ENCODE measurements around the gene FBXL7.

Gene FBXL7

DNA sequence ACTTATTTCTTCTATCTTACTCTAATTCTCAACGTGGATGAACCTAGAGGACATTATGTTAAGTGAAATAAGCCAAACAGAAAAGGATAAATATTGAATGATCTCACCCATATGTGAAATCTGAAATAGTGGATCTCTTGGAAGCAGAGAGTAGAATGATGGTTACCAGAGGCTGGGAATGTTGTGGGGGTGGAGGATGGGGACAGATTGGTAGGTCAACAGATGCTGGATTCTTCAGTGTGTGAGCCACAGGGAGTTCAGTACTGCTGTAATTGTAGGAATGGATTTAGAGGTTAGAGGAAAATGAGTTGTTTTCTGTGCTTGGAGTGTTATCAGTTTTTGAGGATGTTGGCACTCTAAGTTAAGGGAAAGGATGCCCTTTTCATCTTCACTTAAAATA, 190.6 kb downstream of the FBXL7 start:
- Histone ChIP-seq H3K9me3 (no peaks in the 10 kb centered on the region), H3K27me3 (no peaks in the 10 kb centered on the region), H3K4me1 (no peaks in the 10 kb centered on the region), H3K9ac (no peak overlapping the region), H3K4me3 (no peak overlapping the region), H3K36me3 (no peaks in the 10 kb centered on the region), H3K4me2 (no peak overlapping the region), H3K27ac (no peak overlapping the region), H4K20me1 (no peaks in the 10 kb centered on the region)
- no peak for TF ChIP-seq Cebpa-rat (IDR thresholded peaks at IDR 0.05)

DNA sequence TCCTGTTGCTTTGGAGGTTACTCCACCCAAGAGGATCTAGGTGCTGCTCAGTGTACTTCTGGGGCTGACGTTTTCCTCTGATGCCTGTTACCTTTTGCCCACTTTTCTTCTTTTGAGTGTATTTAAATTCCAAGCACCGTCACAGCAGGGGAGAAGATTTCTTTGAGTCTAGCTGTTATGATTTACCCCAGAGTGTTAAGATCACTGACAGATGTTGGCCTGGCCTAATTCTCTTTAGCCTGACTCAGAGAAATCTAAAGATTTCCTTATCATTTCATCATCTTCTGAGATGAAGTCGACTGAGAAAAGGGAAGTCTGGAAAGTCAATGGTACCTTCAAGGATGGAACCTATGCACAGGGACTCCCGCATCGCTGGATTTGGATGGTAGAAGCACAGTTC, 191.5 kb downstream of the FBXL7 start:
- Histone ChIP-seq H3K27ac (no peak overlapping the region), H3K4me1 (no peaks in the 10 kb centered on the region), H4K20me1 (no peaks in the 10 kb centered on the region), H3K36me3 (no peaks in the 10 kb centered on the region), H3K4me3 (no peak overlapping the region), H3K27me3 (no peaks in the 10 kb centered on the region), H3K9ac (no peak overlapping the region), H3K9me3 (no peaks in the 10 kb centered on the region), H3K4me2 (no peak overlapping the region)
- TF ChIP-seq Cebpa-rat (IDR thresholded peaks at IDR 0.05): no peak

DNA sequence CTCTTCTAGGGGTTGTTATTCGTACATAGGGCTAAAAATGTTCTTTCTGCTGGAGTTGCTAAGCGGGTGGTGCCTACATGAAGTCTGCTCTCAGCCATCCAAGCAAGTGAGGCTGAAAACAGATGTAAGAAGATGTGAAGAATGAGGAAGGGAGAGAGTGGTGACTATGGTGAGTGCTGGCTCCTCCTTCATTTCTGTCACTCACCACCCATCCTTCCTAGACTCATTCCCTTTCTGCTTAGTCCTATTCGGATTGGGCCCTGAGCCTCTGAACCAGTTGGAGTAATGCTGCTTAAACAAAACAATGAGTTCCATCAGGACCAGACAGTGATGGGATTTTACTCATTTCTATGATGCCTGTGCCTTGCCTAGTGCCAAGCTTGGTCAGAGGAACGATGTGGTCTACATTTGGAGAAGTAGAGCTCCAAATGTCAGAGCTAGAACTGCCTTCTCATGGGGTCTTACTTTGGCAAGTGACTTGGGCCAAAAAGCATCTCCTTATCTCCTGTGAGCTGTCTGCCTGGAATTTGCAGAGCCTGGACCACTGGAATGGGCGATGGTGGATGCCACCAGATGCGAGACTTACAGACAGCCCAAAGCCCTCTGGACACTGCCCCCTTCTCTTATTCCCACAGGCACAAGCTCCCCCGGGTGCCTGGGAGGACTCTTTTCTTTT, 192.9 kb downstream of the FBXL7 start:
- H3K4me3 ChIP-seq: no peak overlapping the region
- no peak for TF ChIP-seq Cebpa-rat (IDR thresholded peaks at IDR 0.05)
- H3K36me3 ChIP-seq: no peaks in the 10 kb centered on the region
- H3K27me3 ChIP-seq: no peaks in the 10 kb centered on the region
- no peaks in the 10 kb centered on the region for H3K9me3 ChIP-seq
- no peak overlapping the region for H3K9ac ChIP-seq
- H3K27ac ChIP-seq: no peak overlapping the region
- no peaks in the 10 kb centered on the region for H3K4me1 ChIP-seq
- no peak overlapping the region for H3K4me2 ChIP-seq
- H4K20me1 ChIP-seq: no peaks in the 10 kb centered on the region

DNA sequence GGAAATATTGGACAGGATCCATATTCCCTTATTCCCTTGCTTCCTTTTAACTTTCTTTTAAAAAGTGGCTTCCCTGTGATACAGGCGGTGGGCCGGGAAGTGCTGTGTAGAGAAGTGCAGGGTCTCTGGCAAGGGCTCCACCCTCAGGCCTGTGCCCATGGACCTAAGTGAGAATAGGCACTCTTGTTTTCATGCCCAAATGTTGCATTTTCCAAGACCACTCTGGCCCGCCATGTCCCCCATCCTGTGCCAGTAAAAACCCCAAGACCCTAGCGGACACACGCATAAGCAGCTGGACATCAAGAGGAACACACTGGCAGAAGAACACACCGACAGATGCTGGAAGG, 193.4 kb downstream of the FBXL7 start:
- Histone ChIP-seq H3K9me3 (no peaks in the 10 kb centered on the region), H3K9ac (no peak overlapping the region), H3K4me1 (no peaks in the 10 kb centered on the region), H3K4me3 (no peak overlapping the region), H3K36me3 (no peaks in the 10 kb centered on the region), H4K20me1 (no peaks in the 10 kb centered on the region), H3K27me3 (no peaks in the 10 kb centered on the region), H3K4me2 (no peak overlapping the region), H3K27ac (no peak overlapping the region)
- no peak for TF ChIP-seq Cebpa-rat (IDR thresholded peaks at IDR 0.05)

DNA sequence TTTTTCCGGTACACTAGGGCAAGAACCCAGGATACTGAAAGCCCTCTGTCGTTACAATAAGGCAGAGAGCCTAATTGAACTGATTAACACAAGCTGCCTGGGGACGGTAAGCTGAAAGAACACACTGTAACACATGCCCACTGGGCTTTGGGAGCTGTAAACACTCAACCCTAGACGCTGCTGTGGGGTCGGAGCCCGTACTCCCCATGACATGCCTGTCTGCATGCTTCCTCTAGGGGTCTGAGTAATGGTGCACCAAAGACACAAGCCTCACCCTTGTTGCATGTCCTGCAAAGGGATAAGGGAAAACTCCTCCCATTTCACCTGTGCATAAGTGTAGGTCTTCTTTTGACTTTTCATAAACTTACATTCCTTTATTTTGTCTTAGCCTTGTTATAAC, 194.0 kb downstream of the FBXL7 start:
- no peak overlapping the region for H3K27ac ChIP-seq

DNA sequence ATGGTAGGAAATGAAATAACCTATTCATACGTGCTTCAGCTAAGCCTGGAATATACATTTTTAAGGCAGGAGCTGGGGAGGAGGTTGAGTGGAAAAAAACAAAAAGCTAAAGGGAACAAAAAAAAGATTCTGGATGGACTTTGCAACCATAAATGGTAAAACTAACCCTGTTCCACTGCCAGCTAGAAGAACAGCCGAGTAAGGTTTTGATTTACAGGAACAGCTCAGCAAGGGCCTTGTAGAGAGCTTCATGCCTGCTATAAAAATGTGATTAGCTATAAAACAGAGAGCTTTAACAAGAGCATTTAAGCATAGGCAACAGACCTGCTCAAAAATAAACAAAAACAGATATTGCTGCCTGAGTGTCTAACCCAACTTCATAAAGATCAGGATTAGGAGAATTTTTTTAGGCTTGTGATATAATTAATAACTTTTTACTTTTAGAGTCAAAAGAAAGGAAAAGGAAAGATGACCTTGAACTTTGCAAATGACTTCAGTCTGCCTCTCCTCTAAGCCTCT, 194.8 kb downstream of the FBXL7 start:
- no peak overlapping the region for H3K4me3 ChIP-seq
- H3K4me1 ChIP-seq: no peaks in the 10 kb centered on the region
- H3K4me2 ChIP-seq: no peak overlapping the region
- no peaks in the 10 kb centered on the region for H3K9me3 ChIP-seq
- TF ChIP-seq Cebpa-rat (IDR thresholded peaks at IDR 0.05): no peak
- no peak overlapping the region for H3K9ac ChIP-seq
- no peaks in the 10 kb centered on the region for H3K36me3 ChIP-seq
- no peak overlapping the region for H3K27ac ChIP-seq
- no peaks in the 10 kb centered on the region for H3K27me3 ChIP-seq
- no peaks in the 10 kb centered on the region for H4K20me1 ChIP-seq

More for the DNA sequence above, 194.0 kb downstream of the FBXL7 start:
- Histone ChIP-seq H3K4me1 (no peaks in the 10 kb centered on the region), H3K27me3 (no peaks in the 10 kb centered on the region), H3K4me3 (no peak overlapping the region), H3K4me2 (no peak overlapping the region), H3K36me3 (no peaks in the 10 kb centered on the region), H3K9me3 (no peaks in the 10 kb centered on the region), H3K9ac (no peak overlapping the region), H4K20me1 (no peaks in the 10 kb centered on the region)
- TF ChIP-seq Cebpa-rat (IDR thresholded peaks at IDR 0.05): no peak

DNA sequence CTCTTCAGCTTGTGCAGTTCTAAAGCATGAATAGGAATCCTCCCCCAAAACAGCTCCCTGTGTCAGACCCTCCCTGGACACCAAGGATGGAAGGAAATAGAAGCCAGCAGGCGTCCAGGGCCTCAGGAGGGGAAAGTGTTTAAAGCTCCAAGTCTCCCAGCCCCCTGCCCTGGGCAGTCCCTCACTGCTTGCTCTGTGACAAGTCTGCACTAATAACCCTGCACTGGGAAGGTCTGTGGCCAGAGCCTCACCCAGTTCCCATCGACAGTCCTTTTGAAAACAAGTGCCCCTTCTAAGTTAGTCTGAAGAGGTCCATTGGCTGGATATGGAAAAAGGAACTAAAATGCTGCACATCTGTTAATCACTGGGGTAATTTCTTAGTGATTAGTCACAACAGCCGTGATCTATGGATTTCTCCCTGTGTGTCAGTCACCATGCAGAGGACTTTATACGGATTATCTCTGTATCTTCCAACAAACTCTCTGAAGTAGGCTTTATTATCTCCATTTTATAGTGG, 195.3 kb downstream of the FBXL7 start:
- TF ChIP-seq Cebpa-rat (IDR thresholded peaks at IDR 0.05): no peak
- no peak overlapping the region for H3K9ac ChIP-seq
- H3K27me3 ChIP-seq: no peaks in the 10 kb centered on the region
- H3K36me3 ChIP-seq: no peaks in the 10 kb centered on the region
- no peak overlapping the region for H3K4me2 ChIP-seq
- H4K20me1 ChIP-seq: no peaks in the 10 kb centered on the region
- no peaks in the 10 kb centered on the region for H3K4me1 ChIP-seq
- no peaks in the 10 kb centered on the region for H3K9me3 ChIP-seq
- H3K27ac ChIP-seq: no peak overlapping the region
- H3K4me3 ChIP-seq: no peak overlapping the region

DNA sequence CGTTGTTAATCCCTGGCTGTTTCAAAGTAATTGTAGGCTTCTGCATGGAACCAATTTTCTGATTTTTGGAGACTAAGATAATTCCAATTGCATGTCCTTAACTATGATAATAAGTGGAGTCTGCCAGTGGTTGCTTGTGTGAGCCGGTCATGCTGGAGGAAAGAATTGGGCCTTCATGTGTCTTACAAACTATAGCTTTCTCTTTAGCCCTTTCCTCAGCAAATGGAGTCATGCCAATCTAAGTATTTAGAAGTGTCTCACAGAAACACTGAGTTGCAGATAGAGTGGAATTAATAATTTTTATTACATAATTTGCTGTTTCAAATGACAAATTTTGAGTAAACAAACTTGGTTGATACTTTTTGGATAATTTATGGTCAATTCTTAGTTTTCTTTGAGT, 200.4 kb downstream of the FBXL7 start:
- H4K20me1 ChIP-seq: no peaks in the 10 kb centered on the region
- no peak for TF ChIP-seq Cebpa-rat (IDR thresholded peaks at IDR 0.05)
- H3K4me3 ChIP-seq: no peak overlapping the region
- no peak overlapping the region for H3K27ac ChIP-seq
- H3K4me2 ChIP-seq: no peak overlapping the region
- no peaks in the 10 kb centered on the region for H3K9me3 ChIP-seq
- H3K9ac ChIP-seq: no peak overlapping the region
- no peaks in the 10 kb centered on the region for H3K4me1 ChIP-seq
- no peaks in the 10 kb centered on the region for H3K27me3 ChIP-seq
- no peaks in the 10 kb centered on the region for H3K36me3 ChIP-seq

DNA sequence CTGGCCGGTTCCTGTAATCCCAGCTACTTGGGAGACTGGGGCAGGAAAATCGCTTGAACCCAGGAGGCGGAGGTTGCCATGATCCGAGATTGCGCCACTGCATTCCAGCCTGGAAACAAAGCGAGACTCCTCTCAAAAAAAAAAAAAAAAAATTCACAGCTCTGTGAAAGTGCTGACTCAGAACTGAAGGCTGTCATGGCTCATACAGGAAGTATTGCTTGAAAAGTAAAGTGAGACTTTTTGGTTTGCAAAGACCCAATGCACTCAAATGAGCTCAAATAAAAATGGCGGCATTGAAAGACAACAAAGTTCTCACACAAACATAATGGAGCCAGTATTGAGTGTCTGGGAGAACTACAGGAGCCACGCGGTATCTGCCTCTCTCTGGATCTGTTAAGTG, 202.1 kb downstream of the FBXL7 start:
- Histone ChIP-seq H3K9ac (no peak overlapping the region), H3K4me2 (no peak overlapping the region), H3K4me3 (no peak overlapping the region), H3K27me3 (no peaks in the 10 kb centered on the region), H3K9me3 (no peaks in the 10 kb centered on the region), H4K20me1 (no peaks in the 10 kb centered on the region), H3K27ac (no peak overlapping the region), H3K4me1 (no peaks in the 10 kb centered on the region), H3K36me3 (no peaks in the 10 kb centered on the region)
- no peak for TF ChIP-seq Cebpa-rat (IDR thresholded peaks at IDR 0.05)

DNA sequence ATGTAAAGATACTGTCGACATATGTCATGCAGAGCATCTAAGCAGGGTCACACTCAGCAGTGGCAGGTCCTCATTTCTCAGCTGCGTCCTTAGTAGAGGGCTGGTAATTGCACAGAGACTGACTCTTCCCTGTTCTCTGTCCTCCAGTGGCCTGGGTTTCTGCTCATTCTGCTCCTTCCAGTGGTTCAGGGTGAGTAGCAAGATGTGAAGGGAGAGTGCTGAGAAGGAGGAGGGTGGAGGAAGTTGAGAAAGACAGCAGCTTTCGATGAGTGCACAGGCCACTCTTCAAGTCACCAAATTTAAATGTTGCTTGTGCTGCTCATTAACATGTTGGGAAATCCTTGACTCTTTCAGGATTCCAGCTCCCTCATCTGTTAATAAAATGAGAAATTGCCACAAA, 203.9 kb downstream of the FBXL7 start:
- H3K4me2 ChIP-seq: no peak overlapping the region
- no peaks in the 10 kb centered on the region for H3K4me1 ChIP-seq
- H3K36me3 ChIP-seq: no peaks in the 10 kb centered on the region
- no peak overlapping the region for H3K4me3 ChIP-seq
- H3K27ac ChIP-seq: no peak overlapping the region
- no peak overlapping the region for H3K9ac ChIP-seq
- H4K20me1 ChIP-seq: no peaks in the 10 kb centered on the region
- no peaks in the 10 kb centered on the region for H3K27me3 ChIP-seq
- no peak for TF ChIP-seq Cebpa-rat (IDR thresholded peaks at IDR 0.05)
- no peaks in the 10 kb centered on the region for H3K9me3 ChIP-seq
